Measurements from ENCODE around the gene CASR. TPM values are rescaled to one million over a fixed set of nuclear protein-coding genes. Genes with fewer than 3 reads are reported as not detected.

The CASR gene
- total RNA-seq, 1 experiment from 2014 or later: 0.02 TPM

DNA sequence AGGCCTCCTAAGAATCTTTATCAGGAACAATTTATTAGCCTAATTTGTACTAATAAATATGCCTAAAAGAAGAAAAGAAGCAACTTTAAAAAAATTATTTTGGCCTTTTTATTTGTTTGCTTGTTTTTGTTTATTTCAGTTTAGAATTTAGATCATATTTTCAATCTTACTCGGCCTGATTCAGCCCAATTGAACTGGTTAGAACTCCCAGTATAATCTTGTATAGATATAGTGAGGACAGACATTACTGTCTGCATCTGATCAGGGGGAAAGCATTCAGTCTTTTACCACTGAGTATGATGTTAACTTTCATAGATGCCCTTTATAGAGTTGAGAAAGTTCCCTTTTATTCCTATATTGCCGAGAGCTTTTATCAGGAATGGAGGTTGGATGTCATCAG is 85.6 kb downstream of the CASR start:
- Histone ChIP-seq H3K9ac (ENCODE audit: extremely low read depth, insufficient read length, low read length) (no peak overlapping the region), H2AFZ (ENCODE audit: low read length) (no peak overlapping the region), H2BK120ac (ENCODE audit: low read depth, low read length, poor library complexity, severe bottlenecking) (no peak overlapping the region), H3K4ac (ENCODE audit: low read depth, low read length) (no peak overlapping the region), H3K9me3 (ENCODE audit: control insufficient read depth, low read depth, low read length) (no peaks in the 10 kb centered on the region), H4K5ac (ENCODE audit: insufficient read length, low read depth, low read length) (no peak overlapping the region), H4K20me1 (ENCODE audit: control insufficient read depth, insufficient read depth, insufficient read length) (no peaks in the 10 kb centered on the region), H3T11ph (ENCODE audit: low read length) (no peak overlapping the region), H3K79me1 (ENCODE audit: insufficient read depth, low read depth, low read length, poor library complexity, severe bottlenecking) (no peaks in the 10 kb centered on the region), H3K18ac (ENCODE audit: insufficient read length, low read depth, low read length) (no peak overlapping the region), H3K27me3 (ENCODE audit: insufficient read depth, low read length) (no peaks in the 10 kb centered on the region), H4K91ac (ENCODE audit: insufficient read length, low read depth, low read length) (no peak overlapping the region), H3K4me2 (ENCODE audit: insufficient read depth, insufficient read length, low read length) (no peak overlapping the region), H3K4me1 (ENCODE audit: insufficient read depth, low read length) (no peaks in the 10 kb centered on the region), H3K23me2 (ENCODE audit: insufficient read length, low read depth, low read length, poor library complexity, severe bottlenecking) (no peaks in the 10 kb centered on the region), H4K8ac (replicated peaks; ENCODE audit: insufficient read length, low read depth, low read length) (no peak overlapping the region), H2BK12ac (ENCODE audit: insufficient read length, low read depth, low read length) (no peak overlapping the region), H2BK5ac (ENCODE audit: insufficient read length, low read length) (no peak overlapping the region), H3K14ac (ENCODE audit: insufficient read depth, low read length) (no peak overlapping the region), H3K23ac (ENCODE audit: insufficient read length, low read depth, low read length) (no peak overlapping the region), H3K27ac (ENCODE audit: insufficient read length, low read depth, low read length) (no peak overlapping the region), H3K56ac (ENCODE audit: insufficient read length, low read depth, low read length) (no peak overlapping the region), H3K79me2 (ENCODE audit: insufficient read depth, low read length) (no peaks in the 10 kb centered on the region), H2BK15ac (ENCODE audit: low read depth, low read length) (no peak overlapping the region), H2AK5ac (ENCODE audit: insufficient read length, low read length) (no peak overlapping the region), H2BK20ac (ENCODE audit: low read depth, low read length, poor library complexity, severe bottlenecking) (no peak overlapping the region)
- Mint-ChIP-seq H3K27ac (no peak overlapping the region), H3K27me3 (ENCODE audit: low read depth) (no peaks in the 10 kb centered on the region), H3K9me3 (no peaks in the 10 kb centered on the region; a peak in 3 of 5 replicates), H3K4me1 (no peaks in the 10 kb centered on the region), H3K4me3 (no peak overlapping the region), H3K36me3 (ENCODE audit: insufficient read depth in 1 of 3, low read depth in 3 of 3) (no peaks in the 10 kb centered on the region)
- TF ChIP-seq, protein P1, sequence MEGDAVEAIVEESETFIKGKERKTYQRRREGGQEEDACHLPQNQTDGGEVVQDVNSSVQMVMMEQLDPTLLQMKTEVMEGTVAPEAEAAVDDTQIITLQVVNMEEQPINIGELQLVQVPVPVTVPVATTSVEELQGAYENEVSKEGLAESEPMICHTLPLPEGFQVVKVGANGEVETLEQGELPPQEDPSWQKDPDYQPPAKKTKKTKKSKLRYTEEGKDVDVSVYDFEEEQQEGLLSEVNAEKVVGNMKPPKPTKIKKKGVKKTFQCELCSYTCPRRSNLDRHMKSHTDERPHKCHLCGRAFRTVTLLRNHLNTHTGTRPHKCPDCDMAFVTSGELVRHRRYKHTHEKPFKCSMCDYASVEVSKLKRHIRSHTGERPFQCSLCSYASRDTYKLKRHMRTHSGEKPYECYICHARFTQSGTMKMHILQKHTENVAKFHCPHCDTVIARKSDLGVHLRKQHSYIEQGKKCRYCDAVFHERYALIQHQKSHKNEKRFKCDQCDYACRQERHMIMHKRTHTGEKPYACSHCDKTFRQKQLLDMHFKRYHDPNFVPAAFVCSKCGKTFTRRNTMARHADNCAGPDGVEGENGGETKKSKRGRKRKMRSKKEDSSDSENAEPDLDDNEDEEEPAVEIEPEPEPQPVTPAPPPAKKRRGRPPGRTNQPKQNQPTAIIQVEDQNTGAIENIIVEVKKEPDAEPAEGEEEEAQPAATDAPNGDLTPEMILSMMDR (conservative IDR thresholded peaks at IDR 0.05): no peak
- WGBS (ENCODE audit: extremely low coverage, insufficient read length, low lambda C conversion rate): no CpG with 5 or more reads among the region's 2 CpGs
- DNase-seq: no peak
